Measurements from ENCODE around the gene ARHGAP45. TPM values are rescaled to one million over a fixed set of nuclear protein-coding genes. Genes with fewer than 3 reads are reported as not detected.
"Not testable (repeated sequence)": the region's sequence is repeated elsewhere in the genome, so short reads cannot be mapped to it uniquely, and the experiment has no call there.

ARHGAP45 gene
- total RNA-seq, 2 donors from 2014 or later, result 320 to 338 TPM

DNA sequence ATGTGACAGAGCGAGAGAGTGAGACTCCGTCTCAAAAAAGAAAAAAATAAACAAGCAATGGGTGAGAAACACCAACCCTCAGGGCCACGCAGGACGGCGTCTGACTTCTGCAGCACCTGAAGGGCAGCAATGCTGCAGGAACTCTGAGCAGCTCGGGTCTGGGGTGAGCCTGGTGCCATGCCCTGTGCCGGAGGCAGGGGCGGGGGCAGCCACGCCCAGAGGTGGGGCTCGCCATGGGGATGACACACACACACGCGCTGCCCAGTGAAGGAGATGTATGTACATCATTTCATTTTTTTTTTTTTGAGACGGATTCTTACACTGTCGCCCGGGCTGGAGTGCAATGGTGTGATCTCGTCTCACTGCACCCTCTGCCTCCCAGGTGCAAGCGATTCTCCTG is 61.1 kb downstream of the ARHGAP45 start:
- no peak overlapping the region for H3K4me3 Mint-ChIP-seq
- no peaks in the 10 kb centered on the region for H3K9me3 Mint-ChIP-seq
- no peaks in the 10 kb centered on the region for H3K27me3 Mint-ChIP-seq
- no peak overlapping the region for H3K27ac Mint-ChIP-seq
- no peak for DNase-seq (ENCODE audit: low spot score)
- peaks cover 0 to 30% of the 10 kb centered on the region in 2 donors for H3K4me1 Mint-ChIP-seq (ENCODE audit: low read depth in 2 of 2)
- ATAC-seq, result no peak
- H3K36me3 Mint-ChIP-seq, result no peaks in the 10 kb centered on the region

GRCh38 chr19:1129084-1129483 is 62.1 kb downstream of the ARHGAP45 start:
- not testable (repeated sequence) for DNase-seq (ENCODE audit: low spot score); H3K27me3 Mint-ChIP-seq; H3K9me3 Mint-ChIP-seq; ATAC-seq; H3K36me3 Mint-ChIP-seq
- Mint-ChIP-seq H3K4me1 (ENCODE audit: low read depth in 2 of 2) (peaks cover 8 to 36% of the 10 kb centered on the region in 2 donors), H3K4me3 (peak overlapping the region; percentile 57), H3K27ac (peak overlapping the region; percentile 86 to 94)

- Mint-ChIP-seq H3K4me3 (peak overlapping the region; percentile 85), H3K36me3 (no peaks in the 10 kb centered on the region), H3K4me1 (ENCODE audit: low read depth in 2 of 2) (peaks cover 10 to 39% of the 10 kb centered on the region in 2 donors), H3K27ac (peak overlapping the region; percentile 86 to 94), H3K27me3 (no peaks in the 10 kb centered on the region), H3K9me3 (no peaks in the 10 kb centered on the region)
- no peak for ATAC-seq
- DNase-seq (ENCODE audit: low spot score), result no peak
Measured at GRCh38 chr19:1129535-1129934, 62.6 kb downstream of the ARHGAP45 start.

DNA sequence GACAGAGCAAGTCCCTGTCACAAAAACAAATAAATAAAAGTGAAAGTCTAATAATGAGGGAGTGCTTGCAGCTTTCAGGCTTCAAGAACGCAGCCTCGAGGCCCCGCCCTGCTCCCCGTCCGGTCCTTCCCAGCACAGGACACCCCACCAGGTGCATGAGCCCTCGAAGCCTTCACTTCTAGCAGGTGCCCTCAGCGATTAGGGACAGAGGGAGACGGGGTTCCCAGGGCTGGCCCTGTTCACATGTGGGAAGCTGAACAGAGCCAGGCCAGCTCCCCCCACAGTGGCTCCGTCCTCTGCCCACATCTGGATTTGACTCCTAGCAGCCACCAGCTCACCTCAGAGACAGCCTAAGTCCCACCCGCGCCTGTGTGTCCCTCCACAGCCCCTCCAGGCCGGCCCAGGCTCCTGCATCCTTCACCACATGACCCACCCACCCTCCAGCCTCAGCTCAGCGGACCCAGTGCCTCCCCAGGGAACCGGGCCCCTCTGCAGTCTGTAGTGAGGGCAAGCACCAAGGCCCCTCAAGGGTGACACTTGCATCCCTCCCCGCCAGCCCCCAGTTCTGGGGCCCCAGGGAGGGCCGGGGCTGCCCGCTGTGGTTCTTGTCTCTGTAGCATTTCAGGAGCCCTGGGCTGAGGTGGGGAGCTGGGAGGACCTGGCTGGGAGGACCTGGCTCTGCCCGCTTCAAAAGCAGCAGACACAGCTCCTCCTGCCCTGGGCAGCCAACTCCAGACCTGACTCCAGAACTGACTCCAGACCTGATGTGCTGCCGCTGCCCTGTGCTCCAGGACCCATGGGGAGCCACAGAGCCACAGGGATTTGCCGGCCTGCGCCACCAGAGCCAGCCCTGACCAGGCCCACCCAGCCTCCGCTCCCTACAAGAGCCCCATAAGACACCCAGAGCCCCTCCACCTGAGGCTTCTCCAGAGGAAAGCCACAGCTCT is 64.1 kb downstream of the ARHGAP45 start:
- no peaks in the 10 kb centered on the region for H3K27me3 Mint-ChIP-seq
- DNase-seq (ENCODE audit: low spot score) (no peak), ATAC-seq (no peak)
- no peaks in the 10 kb centered on the region for H3K36me3 Mint-ChIP-seq
- peaks cover 10 to 36% of the 10 kb centered on the region in 2 donors for H3K4me1 Mint-ChIP-seq (ENCODE audit: low read depth in 2 of 2)
- H3K27ac Mint-ChIP-seq, result peak overlapping the region; percentile 86 to 94
- no peaks in the 10 kb centered on the region for H3K9me3 Mint-ChIP-seq
- H3K4me3 Mint-ChIP-seq, result peak overlapping the region; percentile 85

DNA sequence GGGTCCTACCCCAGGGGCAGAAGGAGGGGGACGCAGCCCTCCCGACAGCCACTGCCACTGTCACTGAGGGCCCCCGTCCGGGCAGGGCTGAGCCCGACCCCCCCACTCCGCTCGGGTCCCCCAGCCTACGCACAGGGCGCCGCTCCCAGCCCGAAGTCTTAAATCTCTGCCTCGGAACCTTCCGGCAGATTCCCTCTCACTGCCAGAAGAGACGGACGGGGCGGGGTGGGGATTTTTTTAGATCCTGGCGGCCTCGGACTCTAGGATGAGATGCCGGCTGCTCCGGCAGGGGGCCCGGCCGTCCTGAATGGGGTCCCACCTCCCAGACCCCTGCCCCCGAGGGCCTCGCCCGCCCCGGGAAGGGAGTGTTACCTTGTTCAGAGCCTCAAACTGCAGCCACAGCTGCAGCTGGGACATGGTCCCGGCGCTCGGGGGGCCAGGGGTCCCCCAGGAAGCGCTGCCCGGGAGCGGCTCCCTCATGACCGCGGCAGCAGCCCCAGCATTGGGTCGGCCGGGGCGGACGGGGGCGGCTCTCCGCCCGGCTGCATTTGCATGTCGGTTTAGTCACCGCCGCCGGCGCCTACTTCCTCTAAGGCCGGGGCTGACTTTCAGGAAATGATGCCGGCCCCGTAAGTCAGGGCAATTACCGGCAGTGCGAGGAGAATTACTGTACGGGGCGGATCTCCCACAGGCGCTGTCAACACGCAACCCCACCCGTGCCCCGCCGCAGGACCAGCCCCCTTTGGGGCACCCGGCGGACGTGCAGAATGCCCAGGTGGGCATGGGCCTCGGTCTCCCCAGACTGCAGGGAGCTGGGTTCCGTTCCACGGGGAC is 65.0 kb downstream of the ARHGAP45 start:
- no peaks in the 10 kb centered on the region for H3K36me3 Mint-ChIP-seq
- H3K27ac Mint-ChIP-seq, result peak overlapping the region; percentile 86 to 94
- H3K9me3 Mint-ChIP-seq, result no peaks in the 10 kb centered on the region
- ATAC-seq (peak; percentile 71 to 82), DNase-seq (ENCODE audit: low spot score) (peak; percentile 97)
- no peaks in the 10 kb centered on the region for H3K27me3 Mint-ChIP-seq
- H3K4me3 Mint-ChIP-seq, result peak overlapping the region; percentile 85
- peaks cover 15 to 40% of the 10 kb centered on the region in 2 donors for H3K4me1 Mint-ChIP-seq (ENCODE audit: low read depth in 2 of 2)

DNA sequence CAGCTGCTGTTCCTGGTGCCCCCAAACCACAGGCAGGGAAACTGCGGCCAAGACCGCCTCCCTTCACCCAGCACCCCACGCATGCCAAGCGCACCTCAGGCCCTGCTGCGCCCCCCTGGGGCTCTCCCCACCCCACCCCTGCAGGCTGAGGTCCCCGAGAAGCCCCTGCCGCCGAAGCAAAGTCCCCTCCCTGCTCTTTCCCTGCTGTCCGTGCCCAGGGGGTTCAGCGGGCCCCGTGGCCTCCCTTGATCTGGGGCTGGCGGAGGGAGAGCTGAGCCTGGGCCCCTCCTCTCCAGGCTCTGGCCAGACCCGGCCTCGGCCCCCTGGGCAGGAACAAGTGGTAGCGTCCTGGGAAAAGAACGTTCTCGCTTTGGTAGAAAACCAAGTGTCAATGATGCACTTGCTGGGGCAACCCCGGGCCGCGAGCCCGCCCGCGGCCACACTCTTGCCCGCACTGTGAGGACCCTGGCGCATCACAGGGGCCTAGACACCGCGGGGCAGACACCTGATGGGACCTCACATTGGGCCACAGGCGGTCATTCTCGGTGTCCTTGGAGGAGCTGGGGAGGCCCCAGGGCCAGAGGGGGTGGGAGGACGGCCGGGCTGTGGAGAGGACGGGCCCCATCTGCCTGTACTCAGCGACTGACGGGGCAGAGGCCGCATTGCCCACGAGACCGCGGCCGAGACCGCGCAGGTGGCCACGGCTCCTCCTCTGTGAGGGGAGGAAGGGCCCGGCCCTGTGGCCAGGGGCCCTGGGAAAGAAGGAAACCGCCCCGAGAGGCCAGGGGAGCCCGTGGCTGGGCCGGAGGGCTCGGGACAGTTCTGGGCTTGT is 65.8 kb downstream of the ARHGAP45 start:
- Mint-ChIP-seq H3K9me3 (no peaks in the 10 kb centered on the region), H3K27me3 (no peaks in the 10 kb centered on the region), H3K36me3 (no peaks in the 10 kb centered on the region), H3K27ac (peak overlapping the region; percentile 86 to 94), H3K4me3 (peak overlapping the region; percentile 85), H3K4me1 (ENCODE audit: low read depth in 2 of 2) (peaks cover 15 to 32% of the 10 kb centered on the region in 2 donors)
- ATAC-seq (peak; percentile 64 to 75), DNase-seq (ENCODE audit: low spot score) (peak; percentile 93)

GRCh38 chr19:1133471-1133929 is 66.5 kb downstream of the ARHGAP45 start:
- ATAC-seq (peak; percentile 75 to 76), DNase-seq (ENCODE audit: low spot score) (peak; percentile 93)
- Mint-ChIP-seq H3K27ac (peak overlapping the region; percentile 86 to 94), H3K4me1 (ENCODE audit: low read depth in 2 of 2) (peaks cover 15 to 30% of the 10 kb centered on the region in 2 donors), H3K36me3 (no peaks in the 10 kb centered on the region), H3K27me3 (no peaks in the 10 kb centered on the region), H3K4me3 (peak overlapping the region; percentile 85), H3K9me3 (no peaks in the 10 kb centered on the region)

DNA sequence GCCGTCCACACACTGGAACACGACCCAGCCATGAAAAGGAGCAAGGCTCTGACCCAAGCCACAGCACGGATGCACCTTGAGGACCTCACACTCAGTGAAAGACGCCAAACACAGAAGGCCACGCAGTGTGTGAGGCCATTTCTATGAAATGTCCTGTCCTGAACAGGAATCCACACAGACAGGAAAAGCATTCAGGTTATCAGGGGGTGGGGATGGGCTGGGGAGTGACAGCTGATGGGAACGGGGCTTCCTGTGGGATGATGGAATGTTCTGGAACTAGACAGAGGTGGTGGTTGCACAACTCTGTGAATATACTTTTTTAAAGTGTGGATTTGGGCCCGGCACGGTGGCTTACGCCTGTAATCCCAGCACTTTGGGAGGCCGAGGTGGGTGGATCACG is 67.5 kb downstream of the ARHGAP45 start:
- no peaks in the 10 kb centered on the region for H3K36me3 Mint-ChIP-seq
- peak overlapping the region; percentile 85 for H3K4me3 Mint-ChIP-seq
- peak overlapping the region; percentile 86 to 94 for H3K27ac Mint-ChIP-seq

DNA sequence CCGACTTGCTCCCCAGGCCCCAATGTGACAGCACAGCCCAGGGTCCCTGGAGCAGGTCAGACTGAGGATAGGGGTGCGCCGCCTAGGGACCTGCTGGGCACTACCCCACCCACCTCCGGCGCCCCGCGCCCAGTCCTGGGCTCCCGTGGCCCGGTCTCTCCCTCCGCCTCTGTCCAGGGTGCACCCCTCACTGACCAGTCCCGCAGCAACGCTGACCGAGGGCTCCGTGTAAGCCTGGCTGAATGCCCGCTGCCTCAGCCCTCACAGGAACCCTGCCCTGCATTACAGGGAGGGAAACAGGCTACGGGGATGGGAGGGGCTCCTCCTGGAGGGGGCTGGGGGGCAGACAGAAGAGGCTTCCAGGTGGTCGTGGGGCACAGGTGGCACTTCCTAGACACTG is 68.5 kb downstream of the ARHGAP45 start:
- Mint-ChIP-seq H3K27me3 (no peaks in the 10 kb centered on the region), H3K27ac (peak overlapping the region; percentile 86 to 88), H3K9me3 (no peaks in the 10 kb centered on the region), H3K4me1 (ENCODE audit: low read depth in 2 of 2) (peaks cover 15 to 30% of the 10 kb centered on the region in 2 donors), H3K4me3 (no peak overlapping the region), H3K36me3 (no peaks in the 10 kb centered on the region)
- DNase-seq (ENCODE audit: low spot score) (no peak), ATAC-seq (no peak)

More for the DNA sequence above, 67.5 kb downstream of the ARHGAP45 start:
- no peaks in the 10 kb centered on the region for H3K27me3 Mint-ChIP-seq
- H3K4me1 Mint-ChIP-seq (ENCODE audit: low read depth in 2 of 2), result peaks cover 15 to 31% of the 10 kb centered on the region in 2 donors
- no peaks in the 10 kb centered on the region for H3K9me3 Mint-ChIP-seq
- ATAC-seq (no peak), DNase-seq (ENCODE audit: low spot score) (no peak)

DNA sequence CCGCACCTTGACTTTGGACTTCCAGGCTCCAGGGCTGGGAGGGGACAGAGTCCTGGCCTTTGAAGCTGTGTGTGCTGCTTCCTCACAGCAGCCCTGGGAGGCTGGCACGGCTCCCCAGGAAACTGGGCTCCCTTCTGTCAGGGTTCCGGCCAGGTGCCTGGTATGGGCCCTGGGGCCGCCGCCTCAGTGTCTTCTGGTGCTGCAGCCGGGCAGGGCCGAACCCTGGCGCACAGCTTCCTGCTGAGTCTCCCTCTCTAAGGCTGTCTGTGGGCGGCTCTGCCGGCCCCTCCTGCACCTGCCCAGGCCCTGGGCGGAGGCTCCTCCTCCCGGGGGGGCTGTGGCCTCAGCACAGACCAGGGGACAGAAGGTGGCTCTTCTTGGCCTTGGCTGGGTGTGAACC is 69.2 kb downstream of the ARHGAP45 start:
- DNase-seq (ENCODE audit: low spot score), result peak; percentile 77
- Mint-ChIP-seq H3K27me3 (no peaks in the 10 kb centered on the region), H3K9me3 (no peaks in the 10 kb centered on the region), H3K4me1 (ENCODE audit: low read depth in 2 of 2) (peaks cover 15 to 28% of the 10 kb centered on the region in 2 donors), H3K27ac (peak overlapping the region; percentile 86 to 88), H3K4me3 (peak overlapping the region; percentile 57), H3K36me3 (no peaks in the 10 kb centered on the region)
- no peak for ATAC-seq
